SK-N-SH treated with all-trans-retinoic acid at 6 μM for 48 hours (cell line): ENCODE results near the gene HMX1.

Experiments used
- ATAC-seq: fragments of 200-7000 bp; cut with Tn5 transposase; 3 replicates; pipeline ENCODE4 v1.9.1; 2020; ENCODE audit warnings: mild to moderate bottlenecking, moderate library complexity
- ARNTL ChIP-seq: fragments of 450-650 bp; formaldehyde crosslinking; IDR thresholded peaks from 2 replicates; pipeline ENCODE4 v1.5.0; 2020; ENCODE audit warnings: low read depth, mild to moderate bottlenecking, moderate library complexity, borderline replicate concordance
- CREB5 ChIP-seq: fragments of 250-450 bp; sonication (Bioruptor Pico); IDR thresholded peaks from 2 replicates; pipeline ENCODE4 v1.5.1; 2020; ENCODE audit warnings: low read depth, mild to moderate bottlenecking, moderate library complexity
- CSDC2 ChIP-seq: fragments of 250-450 bp; sonication (Bioruptor Pico); IDR thresholded peaks from 2 replicates; pipeline ENCODE4 v1.5.0; 2020; ENCODE audit warnings: mild to moderate bottlenecking, moderate library complexity
- ESRRG ChIP-seq: fragments of 250-450 bp; sonication (Bioruptor Pico); IDR thresholded peaks from 2 replicates; pipeline ENCODE4 v1.6.1; 2021; ENCODE audit warnings: mild to moderate bottlenecking
- GLIS3 ChIP-seq: fragments of 250-450 bp; sonication (Bioruptor Pico); IDR thresholded peaks from 2 replicates; pipeline ENCODE4 v1.5.0; 2020; ENCODE audit warnings: mild to moderate bottlenecking, moderate library complexity
- OSR1 ChIP-seq: fragments of 250-450 bp; sonication (Bioruptor Pico); IDR thresholded peaks from 2 replicates; pipeline ENCODE4 v1.8.0; 2022; ENCODE audit warnings: moderate library complexity, mild to moderate bottlenecking, inconsistent platforms
- PATZ1 ChIP-seq: fragments of 250-450 bp; sonication (Bioruptor Pico); IDR thresholded peaks from 2 replicates; pipeline ENCODE4 v1.8.0; 2020; ENCODE audit warnings: mild to moderate bottlenecking, moderate library complexity, borderline replicate concordance
- POU6F1 ChIP-seq: fragments of 250-450 bp; sonication (Bioruptor Pico); IDR thresholded peaks from 2 replicates; pipeline ENCODE4 v1.8.0; 2021; ENCODE audit warnings: low read depth, mild to moderate bottlenecking, moderate library complexity, borderline replicate concordance
- PPARA ChIP-seq: fragments of 250-450 bp; sonication (Bioruptor Pico); IDR thresholded peaks from 2 replicates; pipeline ENCODE4 v1.5.0; 2020; ENCODE audit warnings: mild to moderate bottlenecking, borderline replicate concordance
- RARB ChIP-seq: fragments of 250-450 bp; sonication (Bioruptor Pico); IDR thresholded peaks from 2 replicates; pipeline ENCODE4 v1.8.0; 2021; ENCODE audit warnings: mild to moderate bottlenecking, moderate library complexity
- SNAI2 ChIP-seq: fragments of 250-450 bp; sonication (Bioruptor Pico); IDR thresholded peaks from 2 replicates; pipeline ENCODE4 v1.5.0; 2020; ENCODE audit warnings: mild to moderate bottlenecking, moderate library complexity
- TCF4 ChIP-seq: fragments of 250-450 bp; sonication (Bioruptor Pico); IDR thresholded peaks from 2 replicates; pipeline ENCODE4 v1.8.0; 2021; ENCODE audit warnings: mild to moderate bottlenecking, moderate library complexity, borderline replicate concordance
- TOX ChIP-seq: fragments of 250-450 bp; sonication (Bioruptor Pico); IDR thresholded peaks from 2 replicates; pipeline ENCODE4 v1.8.0; 2021; ENCODE audit warnings: mild to moderate bottlenecking, moderate library complexity, borderline replicate concordance
- TSHZ2 ChIP-seq: fragments of 250-450 bp; sonication (Bioruptor Pico); IDR thresholded peaks from 2 replicates; pipeline ENCODE4 v1.5.0; 2020; ENCODE audit warnings: mild to moderate bottlenecking, moderate library complexity
- ZFP3 ChIP-seq: fragments of 250-450 bp; sonication (Bioruptor Pico); IDR thresholded peaks from 2 replicates; pipeline ENCODE4 v1.5.0; 2020; ENCODE audit warnings: mild to moderate bottlenecking, moderate library complexity
- ZFP30 ChIP-seq: fragments of 450-650 bp; formaldehyde crosslinking; IDR thresholded peaks from 2 replicates; pipeline ENCODE4 v1.5.0; 2022; ENCODE audit warnings: mild to moderate bottlenecking, moderate library complexity
- ZNF565 ChIP-seq: fragments of 450-650 bp; formaldehyde crosslinking; conservative IDR thresholded peaks from 2 replicates; pipeline ENCODE4 v1.5.0; 2020; ENCODE audit warnings: low read depth, mild to moderate bottlenecking, moderate library complexity
- TF ChIP-seq, protein P1 (sequence below): fragments of 250-450 bp; sonication (Bioruptor Pico); IDR thresholded peaks from 2 replicates; pipeline ENCODE4 v1.5.1; 2021; ENCODE audit warnings: mild to moderate bottlenecking, moderate library complexity

HMX1 gene

DNA sequence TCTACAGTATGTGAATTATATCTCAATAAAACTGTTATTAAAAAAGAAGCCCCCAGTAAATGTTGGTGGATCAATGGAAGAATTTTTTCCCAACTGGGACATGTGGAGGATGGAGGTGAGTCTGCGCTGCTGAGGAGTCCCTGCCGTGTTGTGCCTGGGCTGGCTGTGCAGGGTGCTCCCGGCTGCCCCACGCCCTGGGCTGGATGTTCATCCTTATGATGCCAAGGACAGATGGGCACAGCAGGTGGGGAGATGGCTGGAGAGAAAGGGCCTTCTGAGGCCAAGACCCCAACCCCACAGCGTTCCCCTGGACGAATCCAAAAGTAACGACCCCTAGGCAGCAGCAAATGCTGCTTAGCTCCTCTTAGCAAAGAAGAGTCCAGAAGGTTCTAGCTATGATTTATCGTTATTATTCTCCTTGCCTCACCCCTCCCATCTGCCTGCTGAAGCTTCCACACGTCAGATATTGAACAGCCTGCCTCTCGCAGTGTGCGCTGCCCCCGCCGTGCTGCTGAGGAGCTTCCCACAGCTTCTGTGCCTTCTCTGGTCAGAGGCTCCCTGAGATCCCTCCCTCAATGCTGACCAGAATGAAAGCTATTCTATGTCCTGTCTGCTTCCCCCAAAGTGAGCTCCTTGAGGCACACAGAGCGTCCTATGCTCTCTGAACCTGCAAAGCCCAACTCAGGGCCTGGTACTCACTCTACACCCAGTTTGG lies 26.5 kb downstream of the HMX1 start:
- ATAC-seq, result no peak
- TF ChIP-seq, protein P1, sequence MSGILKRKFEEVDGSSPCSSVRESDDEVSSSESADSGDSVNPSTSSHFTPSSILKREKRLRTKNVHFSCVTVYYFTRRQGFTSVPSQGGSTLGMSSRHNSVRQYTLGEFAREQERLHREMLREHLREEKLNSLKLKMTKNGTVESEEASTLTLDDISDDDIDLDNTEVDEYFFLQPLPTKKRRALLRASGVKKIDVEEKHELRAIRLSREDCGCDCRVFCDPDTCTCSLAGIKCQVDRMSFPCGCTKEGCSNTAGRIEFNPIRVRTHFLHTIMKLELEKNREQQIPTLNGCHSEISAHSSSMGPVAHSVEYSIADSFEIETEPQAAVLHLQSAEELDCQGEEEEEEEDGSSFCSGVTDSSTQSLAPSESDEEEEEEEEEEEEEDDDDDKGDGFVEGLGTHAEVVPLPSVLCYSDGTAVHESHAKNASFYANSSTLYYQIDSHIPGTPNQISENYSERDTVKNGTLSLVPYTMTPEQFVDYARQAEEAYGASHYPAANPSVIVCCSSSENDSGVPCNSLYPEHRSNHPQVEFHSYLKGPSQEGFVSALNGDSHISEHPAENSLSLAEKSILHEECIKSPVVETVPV (CRISPR knock-in tag), result no peak
- TF ChIP-seq GLIS3 (CRISPR knock-in tag) (no peak), RARB (no peak), CREB5 (no peak), POU6F1 (CRISPR knock-in tag) (no peak)
- TF ChIP-seq, all 23 proteins: peak for 0

DNA sequence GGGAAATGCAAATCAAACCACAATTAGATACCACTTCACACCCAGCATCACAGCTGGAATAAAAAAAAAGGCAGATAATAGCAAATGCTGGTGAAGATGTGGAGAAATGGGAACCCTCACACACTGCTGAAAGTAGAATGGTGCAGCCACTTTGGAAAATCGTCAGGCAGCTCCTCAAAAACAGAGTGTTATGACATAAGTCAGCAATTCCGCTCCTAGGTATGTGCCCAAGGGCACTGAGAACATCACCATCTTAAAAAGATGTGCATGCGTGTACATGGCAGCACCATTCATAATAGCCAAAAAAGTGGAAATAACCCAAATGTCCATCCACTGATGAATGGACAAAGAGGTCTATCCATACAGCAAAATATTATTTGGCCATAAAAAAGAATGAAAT lies 28.0 kb downstream of the HMX1 start:
- no peak for ATAC-seq
- no peak for TF ChIP-seq ESRRG (CRISPR knock-in tag)
- TF ChIP-seq POU6F1 (CRISPR knock-in tag), result no peak
- no peak for TF ChIP-seq ARNTL (CRISPR knock-in tag)
- TF ChIP-seq TCF4 (CRISPR knock-in tag), result no peak
- no peak for TF ChIP-seq TOX (CRISPR knock-in tag)
- TF ChIP-seq ZFP3 (CRISPR knock-in tag), result no peak
- no peak for TF ChIP-seq PPARA (CRISPR knock-in tag)
- no peak for TF ChIP-seq PATZ1 (CRISPR knock-in tag)
- no peak for TF ChIP-seq ZNF565 (CRISPR knock-in tag)
- TF ChIP-seq, protein P1 (CRISPR knock-in tag), result no peak
- no peak for TF ChIP-seq CREB5
- no peak for TF ChIP-seq ZFP30 (CRISPR knock-in tag)
- TF ChIP-seq CSDC2, result no peak
- TF ChIP-seq TSHZ2 (CRISPR knock-in tag), result no peak
- no peak for TF ChIP-seq SNAI2 (CRISPR knock-in tag)
- TF ChIP-seq OSR1, result no peak
